ENCODE measurements around the gene KLF18.

DNA sequence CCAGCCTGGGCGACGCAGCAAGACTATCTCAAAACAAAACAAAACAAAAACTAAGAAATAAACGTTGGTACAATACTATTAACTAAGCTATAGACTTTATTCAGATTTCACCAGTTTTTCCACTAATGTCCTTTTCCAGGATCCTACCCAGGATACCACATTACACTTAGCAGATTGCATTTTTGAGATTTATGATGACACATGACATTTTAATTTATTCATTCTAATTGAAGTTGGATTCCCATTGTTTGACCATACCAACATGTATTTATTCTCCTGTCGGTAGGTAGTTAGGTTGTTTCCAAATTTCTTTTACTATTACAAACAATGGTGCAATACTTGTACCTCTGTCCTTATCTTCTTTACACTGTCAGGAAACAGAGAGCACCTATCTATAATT, 29.6 kb downstream of the KLF18 start:
- TF ChIP-seq CTCF (IDR thresholded peaks at IDR 0.05), result no peak
- TF ChIP-seq, protein P1, sequence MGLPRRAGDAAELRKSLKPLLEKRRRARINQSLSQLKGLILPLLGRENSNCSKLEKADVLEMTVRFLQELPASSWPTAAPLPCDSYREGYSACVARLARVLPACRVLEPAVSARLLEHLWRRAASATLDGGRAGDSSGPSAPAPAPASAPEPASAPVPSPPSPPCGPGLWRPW (IDR thresholded peaks at IDR 0.05), result no peak
- no peak for TF ChIP-seq EP300 (IDR thresholded peaks at IDR 0.05)
- TF ChIP-seq MAZ (IDR thresholded peaks at IDR 0.05; ENCODE audit: borderline replicate concordance, low read depth, low read length), result no peak
- no peak for TF ChIP-seq RFX5 (IDR thresholded peaks at IDR 0.05)
- TF ChIP-seq PHF8 (IDR thresholded peaks at IDR 0.05; ENCODE audit: borderline replicate concordance, low read depth), result no peak

All from A549 (cell line).